IMR-90 (cell line): ENCODE data around the gene EVA1A. TPM values are rescaled to one million over a fixed set of nuclear protein-coding genes. Genes with fewer than 3 reads are reported as not detected.

Experiments
- ATAC-seq: fragments of 200-7000 bp; cut with Tn5 transposase; 2 replicates; pipeline ENCODE4 v1.9.1; 2020; ENCODE audit warnings: low read depth, mild to moderate bottlenecking, moderate library complexity
- BruUV-seq: library from RNA; stranded (reverse); fragments of 400-500 nt; replicated peaks from 2 replicates; lab custom pipeline; 2021; lab: Mats Ljungman, UMichigan
- CTCF ChIA-PET: fragments of 300-600 bp; formaldehyde crosslinking; extraction: SDS; loops from one replicate; lab custom pipeline; 2021; ENCODE audit warnings: antibody characterized with exemption; lab: Yijun Ruan, JAX
- POLR2A ChIA-PET: fragments of 300-600 bp; sonication (Branson Sonifier 250); formaldehyde crosslinking; loops from one replicate; lab custom pipeline; 2022; ENCODE audit warnings: antibody characterized with exemption; ENCODE audit not compliant: unreplicated experiment; lab: Charles Lee
- DNase-seq: peaks from one replicate; pipeline ENCODE4 v3.0.0; 2013
- H2AFZ ChIP-seq: replicated peaks from 2 replicates; pipeline ENCODE3; 2013; ENCODE audit warnings: low read length, mild to moderate bottlenecking; ENCODE audit not compliant: poor library complexity
- H2AK5ac ChIP-seq: 2 replicates; pipeline ENCODE4 v1.6.1; 2013; ENCODE audit warnings: low read depth, low read length, inconsistent platforms
- H2AK9ac ChIP-seq: replicated peaks from 2 replicates; pipeline ENCODE3; 2013; ENCODE audit warnings: mild to moderate bottlenecking, low read depth, low read length, moderate library complexity; ENCODE audit not compliant: poor library complexity
- H2BK120ac ChIP-seq: 2 replicates; pipeline ENCODE4 v1.6.1; 2013; ENCODE audit warnings: low read depth, low read length, inconsistent platforms
- H2BK15ac ChIP-seq: 3 replicates; pipeline ENCODE4 v1.6.1; 2013; ENCODE audit warnings: low read depth, low read length, inconsistent platforms
- H2BK20ac ChIP-seq: 2 replicates; pipeline ENCODE4 v1.6.1; 2013; ENCODE audit warnings: low read depth, mild to moderate bottlenecking, inconsistent platforms, low read length, moderate library complexity
- H2BK5ac ChIP-seq: 2 replicates; pipeline ENCODE4 v1.6.1; 2013; ENCODE audit warnings: mild to moderate bottlenecking, low read depth, low read length, inconsistent platforms; ENCODE audit not compliant: poor library complexity, severe bottlenecking
- H3K14ac ChIP-seq: replicated peaks from 2 replicates; pipeline ENCODE4 v1.6.1; 2013; ENCODE audit warnings: low read depth, low read length, inconsistent platforms
- H3K18ac ChIP-seq: 2 replicates; pipeline ENCODE4 v1.6.1; 2013; ENCODE audit warnings: low read depth, low read length, control low read depth
- H3K23ac ChIP-seq: 2 replicates; pipeline ENCODE4 v1.6.1; 2013; ENCODE audit warnings: low read depth, low read length, inconsistent platforms
- H3K27ac ChIP-seq: 2 replicates; pipeline ENCODE4 v1.5.1; 2013; ENCODE audit warnings: mild to moderate bottlenecking, control low read depth, low read length; ENCODE audit not compliant: insufficient read depth
- H3K27me3 ChIP-seq: 2 replicates; pipeline ENCODE4 v1.6.1; 2013; ENCODE audit warnings: low read length; ENCODE audit not compliant: control insufficient read depth, insufficient read depth
- H3K36me3 ChIP-seq: 2 replicates; pipeline ENCODE4 v1.6.1; 2013; ENCODE audit warnings: low read length, mixed read lengths; ENCODE audit not compliant: control insufficient read depth, insufficient read depth
- H3K4ac ChIP-seq: 2 replicates; pipeline ENCODE4 v1.6.1; 2013; ENCODE audit warnings: low read depth, low read length, inconsistent platforms
- H3K4me1 ChIP-seq: 2 replicates; pipeline ENCODE4 v1.6.1; 2013; ENCODE audit warnings: low read length, mixed read lengths; ENCODE audit not compliant: control insufficient read depth, insufficient read depth
- H3K4me2 ChIP-seq: 2 replicates; pipeline ENCODE4 v1.6.1; 2013; ENCODE audit warnings: low read depth, mild to moderate bottlenecking, control low read depth, low read length, moderate library complexity
- H3K4me3 ChIP-seq: 2 replicates; pipeline ENCODE4 v1.5.1; 2013; ENCODE audit warnings: low read depth, mild to moderate bottlenecking, control low read depth, low read length, moderate library complexity; ENCODE audit not compliant: insufficient read depth
- H3K56ac ChIP-seq: 2 replicates; pipeline ENCODE4 v1.6.1; 2013; ENCODE audit warnings: low read length, inconsistent platforms; ENCODE audit not compliant: insufficient read depth; ENCODE audit errors: extremely low read depth
- H3K79me1 ChIP-seq, 2 experiments: 2 replicates each; pipeline ENCODE4 v1.6.1; 2013; ENCODE audit warnings: low read length in 2 of 2, inconsistent platforms in 1 of 2, low read depth in 1 of 2
- H3K9ac ChIP-seq: 2 replicates; pipeline ENCODE4 v1.6.1; 2013; ENCODE audit warnings: low read depth, low read length, control low read depth
- H3K9me1 ChIP-seq: 2 replicates; pipeline ENCODE4 v1.6.1; 2013; ENCODE audit warnings: low read length, inconsistent platforms; ENCODE audit not compliant: insufficient read depth
- H3K9me3 ChIP-seq: 2 replicates; pipeline ENCODE4 v1.6.1; 2013; ENCODE audit warnings: low read length; ENCODE audit not compliant: control insufficient read depth, insufficient read depth
- H4K20me1 ChIP-seq: 2 replicates; pipeline ENCODE4 v1.6.1; 2013; ENCODE audit warnings: low read length, inconsistent platforms; ENCODE audit not compliant: insufficient read depth
- H4K5ac ChIP-seq: 2 replicates; pipeline ENCODE4 v1.6.1; 2013; ENCODE audit warnings: mild to moderate bottlenecking, low read depth, low read length, control low read depth
- H4K8ac ChIP-seq, 2 experiments: 2 replicates each; pipeline ENCODE4 v1.6.1; 2013; ENCODE audit warnings: low read depth in 2 of 2, low read length in 2 of 2, control low read depth in 1 of 2, inconsistent platforms in 1 of 2
- H4K91ac ChIP-seq: 2 replicates; pipeline ENCODE4 v1.6.1; 2013; ENCODE audit warnings: low read depth, low read length, inconsistent platforms; ENCODE audit not compliant: insufficient read depth
- BHLHE40 ChIP-seq: fragments of 150-350 bp; IDR thresholded peaks from 2 replicates; pipeline ENCODE4 v1.6.1; 2016; ENCODE audit warnings: mild to moderate bottlenecking, low read depth, low read length
- CEBPB ChIP-seq: IDR thresholded peaks from 2 replicates; pipeline ENCODE4 v1.6.1; 2012; ENCODE audit warnings: low read depth, low read length, improper control_type of control experiment
- CHD1 ChIP-seq: IDR thresholded peaks from 2 replicates; pipeline ENCODE4 v1.6.1; 2012; ENCODE audit warnings: low read depth, low read length, improper control_type of control experiment
- FOS ChIP-seq: fragments of 150-350 bp; IDR thresholded peaks from 2 replicates; pipeline ENCODE4 v1.6.1; 2016; ENCODE audit warnings: low read depth, low read length
- MAFK ChIP-seq: IDR thresholded peaks from 2 replicates; pipeline ENCODE4 v1.6.1; 2012; ENCODE audit warnings: low read depth, low read length, improper control_type of control experiment
- MAZ ChIP-seq: IDR thresholded peaks from 2 replicates; pipeline ENCODE4 v1.6.1; 2012; ENCODE audit warnings: low read depth, mild to moderate bottlenecking, low read length, improper control_type of control experiment, moderate library complexity, borderline replicate concordance
- MXI1 ChIP-seq: IDR thresholded peaks from 2 replicates; pipeline ENCODE4 v1.6.1; 2012; ENCODE audit warnings: low read depth, mild to moderate bottlenecking, low read length, moderate library complexity, borderline replicate concordance
- NFE2L2 ChIP-seq: fragments of 150-350 bp; IDR thresholded peaks from 2 replicates; pipeline ENCODE4 v1.6.1; 2016; ENCODE audit warnings: low read depth, mild to moderate bottlenecking, low read length
- POLR2A ChIP-seq: IDR thresholded peaks from 2 replicates; pipeline ENCODE4 v1.6.1; 2012; ENCODE audit warnings: mild to moderate bottlenecking, low read depth, low read length
- RAD21 ChIP-seq: IDR thresholded peaks from 2 replicates; pipeline ENCODE4 v1.6.1; 2012; ENCODE audit warnings: low read length, improper control_type of control experiment
- RCOR1 ChIP-seq: IDR thresholded peaks from 2 replicates; pipeline ENCODE4 v1.6.1; 2012; ENCODE audit warnings: mild to moderate bottlenecking, low read length, improper control_type of control experiment; ENCODE audit not compliant: insufficient replicate concordance
- RFX5 ChIP-seq: IDR thresholded peaks from 2 replicates; pipeline ENCODE4 v1.8.0; 2012; ENCODE audit warnings: low read depth, mild to moderate bottlenecking, low read length, moderate library complexity
- SMC3 ChIP-seq: fragments of 150-350 bp; IDR thresholded peaks from 2 replicates; pipeline ENCODE4 v1.6.1; 2016; ENCODE audit warnings: low read depth, mild to moderate bottlenecking, antibody characterized with exemption, low read length, moderate library complexity
- WGBS, 2 experiments: methylation state at CpG; one replicate each; pipeline versions ENCODE4 v1.1.5 to v1.1.7; 2013; ENCODE audit warnings: missing lambda C conversion rate in 2 of 2; ENCODE audit not compliant: insufficient read length in 1 of 2; ENCODE audit errors: extremely low coverage in 2 of 2; 5-methylcytosine and 5-hydroxymethylcytosine counted together
- dilution Hi-C: fragments of 300-500 bp; cut with HindIII; formaldehyde crosslinking; loops from one replicate; pipeline ENCODE4 v1.14.3; 2018; ENCODE audit warnings: low sequenced_read_pairs; ENCODE audit not compliant: unreplicated experiment
- in situ Hi-C: fragments of 300-500 bp; cut with MboI; formaldehyde crosslinking; loops from 3 replicates; pipeline ENCODE4 v1.14.3; 2019; ENCODE audit warnings: low sequenced_read_pairs, inconsistent platforms, mixed read lengths
- intact Hi-C: fragments of 100-400 bp; cut with micrococcal nuclease; formaldehyde crosslinking; loops from 2 replicates; pipeline ENCODE4 v1.10.0; 2022
- polyA plus RNA-seq, 3 experiments: library from polyadenylated mRNA; depleted of rRNA; stranded (reverse); fragments of >200 nt; gene quantifications; 2 replicates each; pipeline ENCODE4 v1.2.3, GENCODE V29; 2012; ENCODE audit warnings: low replicate concordance in 1 of 3
- total RNA-seq: library from RNA; depleted of rRNA; stranded (reverse); fragments of >200 nt; gene quantifications from 2 replicates; pipeline ENCODE4 v1.2.3, GENCODE V29; 2012
- TF ChIP-seq, protein P1 (sequence below): conservative IDR thresholded peaks from 2 replicates; pipeline ENCODE4 v1.5.1; 2012; ENCODE audit warnings: mild to moderate bottlenecking, low read depth, low read length, improper control_type of control experiment
- TF ChIP-seq, protein P2 (sequence below): fragments of 150-350 bp; IDR thresholded peaks from 2 replicates; pipeline ENCODE4 v1.6.1; 2016; ENCODE audit warnings: low read depth, mild to moderate bottlenecking, low read length, moderate library complexity, borderline replicate concordance
- TF ChIP-seq, protein P3 (sequence below): fragments of 150-350 bp; IDR thresholded peaks from 2 replicates; pipeline ENCODE4 v1.6.1; 2017; ENCODE audit warnings: mild to moderate bottlenecking, antibody characterized with exemption, low read length, low read depth

Gene EVA1A
- total and polyA plus RNA-seq, 2 of the 4 experiments (the other 2 are of a cell fraction) = 54.5 to 93.7 TPM

DNA sequence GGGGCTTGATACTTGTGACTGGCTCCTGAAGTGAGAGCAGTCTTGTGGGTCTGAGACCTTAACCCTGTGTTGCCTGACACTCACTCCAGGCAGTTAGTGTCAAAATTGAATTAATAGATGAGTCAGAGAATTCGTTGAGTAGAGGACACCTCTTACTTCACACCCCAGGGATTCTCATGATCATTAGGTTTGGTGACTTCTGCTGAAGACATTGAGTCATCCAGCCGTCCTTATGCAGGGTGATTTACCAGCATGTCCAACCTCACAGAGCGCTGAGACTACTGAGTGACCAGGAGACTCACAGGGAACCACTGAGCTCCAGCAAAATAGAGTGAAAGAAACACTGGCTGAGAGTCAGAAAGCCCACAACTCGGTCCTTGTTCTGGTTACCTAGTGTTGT is 36.0 kb upstream of the EVA1A start:
- TF ChIP-seq RFX5 (no peak), RCOR1 (no peak), POLR2A (no peak), BHLHE40 (no peak), SMC3 (no peak), NFE2L2 (no peak), MAZ (no peak), MAFK (no peak), CHD1 (no peak), FOS (no peak), CEBPB (no peak; the same call in 1 of the 2 replicates), MXI1 (no peak), RAD21 (no peak)
- TF ChIP-seq, protein P1, sequence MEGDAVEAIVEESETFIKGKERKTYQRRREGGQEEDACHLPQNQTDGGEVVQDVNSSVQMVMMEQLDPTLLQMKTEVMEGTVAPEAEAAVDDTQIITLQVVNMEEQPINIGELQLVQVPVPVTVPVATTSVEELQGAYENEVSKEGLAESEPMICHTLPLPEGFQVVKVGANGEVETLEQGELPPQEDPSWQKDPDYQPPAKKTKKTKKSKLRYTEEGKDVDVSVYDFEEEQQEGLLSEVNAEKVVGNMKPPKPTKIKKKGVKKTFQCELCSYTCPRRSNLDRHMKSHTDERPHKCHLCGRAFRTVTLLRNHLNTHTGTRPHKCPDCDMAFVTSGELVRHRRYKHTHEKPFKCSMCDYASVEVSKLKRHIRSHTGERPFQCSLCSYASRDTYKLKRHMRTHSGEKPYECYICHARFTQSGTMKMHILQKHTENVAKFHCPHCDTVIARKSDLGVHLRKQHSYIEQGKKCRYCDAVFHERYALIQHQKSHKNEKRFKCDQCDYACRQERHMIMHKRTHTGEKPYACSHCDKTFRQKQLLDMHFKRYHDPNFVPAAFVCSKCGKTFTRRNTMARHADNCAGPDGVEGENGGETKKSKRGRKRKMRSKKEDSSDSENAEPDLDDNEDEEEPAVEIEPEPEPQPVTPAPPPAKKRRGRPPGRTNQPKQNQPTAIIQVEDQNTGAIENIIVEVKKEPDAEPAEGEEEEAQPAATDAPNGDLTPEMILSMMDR = no peak
- TF ChIP-seq, protein P2, sequence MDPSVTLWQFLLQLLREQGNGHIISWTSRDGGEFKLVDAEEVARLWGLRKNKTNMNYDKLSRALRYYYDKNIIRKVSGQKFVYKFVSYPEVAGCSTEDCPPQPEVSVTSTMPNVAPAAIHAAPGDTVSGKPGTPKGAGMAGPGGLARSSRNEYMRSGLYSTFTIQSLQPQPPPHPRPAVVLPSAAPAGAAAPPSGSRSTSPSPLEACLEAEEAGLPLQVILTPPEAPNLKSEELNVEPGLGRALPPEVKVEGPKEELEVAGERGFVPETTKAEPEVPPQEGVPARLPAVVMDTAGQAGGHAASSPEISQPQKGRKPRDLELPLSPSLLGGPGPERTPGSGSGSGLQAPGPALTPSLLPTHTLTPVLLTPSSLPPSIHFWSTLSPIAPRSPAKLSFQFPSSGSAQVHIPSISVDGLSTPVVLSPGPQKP = no peak
- TF ChIP-seq, protein P3, sequence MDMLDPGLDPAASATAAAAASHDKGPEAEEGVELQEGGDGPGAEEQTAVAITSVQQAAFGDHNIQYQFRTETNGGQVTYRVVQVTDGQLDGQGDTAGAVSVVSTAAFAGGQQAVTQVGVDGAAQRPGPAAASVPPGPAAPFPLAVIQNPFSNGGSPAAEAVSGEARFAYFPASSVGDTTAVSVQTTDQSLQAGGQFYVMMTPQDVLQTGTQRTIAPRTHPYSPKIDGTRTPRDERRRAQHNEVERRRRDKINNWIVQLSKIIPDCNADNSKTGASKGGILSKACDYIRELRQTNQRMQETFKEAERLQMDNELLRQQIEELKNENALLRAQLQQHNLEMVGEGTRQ = no peak
- Histone ChIP-seq H3K4ac (peak overlapping the region; percentile 98), H4K20me1 (no peaks in the 10 kb centered on the region), H2BK20ac (peak overlapping the region; percentile 99), H3K9me3 (no peaks in the 10 kb centered on the region), H2AK9ac (peak overlapping the region; percentile 51), H3K79me1 (peaks cover 4 to 28% of the 10 kb centered on the region in 2 experiments; a peak in 3 of 4 replicates), H3K18ac (peak overlapping the region; percentile 98), H3K4me3 (no peak overlapping the region), H3K4me2 (no peak overlapping the region), H4K5ac (peak overlapping the region; percentile 95), H3K27me3 (no peaks in the 10 kb centered on the region), H3K36me3 (no peaks in the 10 kb centered on the region), H3K4me1 (peaks cover 29% of the 10 kb centered on the region), H2BK120ac (peak overlapping the region; percentile 96), H3K9me1 (peaks cover 27% of the 10 kb centered on the region), H3K23ac (peak overlapping the region; percentile 96), H4K91ac (peak overlapping the region; percentile 99), H3K14ac (peak overlapping the region; percentile 95), H2BK15ac (peak overlapping the region; percentile 97), H2BK5ac (peak overlapping the region; percentile 99), H2AFZ (peak overlapping the region; percentile 9), H4K8ac (peak overlapping the region; percentile 94 to 98), H3K9ac (peak overlapping the region; percentile 43; the same call in 1 of the 2 replicates), H3K56ac (peak overlapping the region; percentile 94; the same call in 1 of the 2 replicates), H2AK5ac (peak overlapping the region; percentile 98), H3K27ac (peak overlapping the region; percentile 90)
- ChIA-PET CTCF (interaction anchor here (0.6 to 1.5 kb wide), 3 partner anchors 12 to 74 kb away, joined by 3 read pairs; no protein-coding TSS in a partner anchor), POLR2A (interaction anchor here (1.2 kb wide), 1 partner anchor 32 kb away, joined by 3 read pairs; no protein-coding TSS in a partner anchor)
- intact Hi-C loops (no loop called here), dilution Hi-C loops (no loop called here), in situ Hi-C loops (no loop called here)
- WGBS, 2 experiments = no CpG with 5 or more reads among the region's 4 CpGs
- no TSS peak for BruUV-seq
- DNase-seq = peak; percentile 40
- no peak for ATAC-seq
